Measurements from ENCODE around the gene KLHDC7B. TPM values are rescaled to one million over a fixed set of nuclear protein-coding genes. Genes with fewer than 3 reads are reported as not detected.

The KLHDC7B gene
- total RNA-seq, 2 experiments from 2014 or later: 0.25 to 0.46 TPM

GRCh38 chr22:50587407-50587806 is 41.7 kb downstream of the KLHDC7B start:
- intact Hi-C loops (cut with micrococcal nuclease; ENCODE audit: unreplicated experiment): no loop called here
- H3K9me3 ChIP-seq (ENCODE audit: low read length): no peaks in the 10 kb centered on the region
- H3K27ac ChIP-seq (ENCODE audit: low read depth, low read length, poor library complexity, severe bottlenecking): no peak overlapping the region
- ChIA-PET POLR2A (interaction anchor here (0.6 kb wide), 1 partner anchor 26 kb away, joined by 4 read pairs; no protein-coding TSS in a partner anchor), CTCF (ENCODE audit: unreplicated experiment) (no interaction called here)
- H3K4me2 ChIP-seq (ENCODE audit: low read length): no peak overlapping the region
- no peak overlapping the region for H3K4me3 ChIP-seq (ENCODE audit: low read depth, low read length, poor library complexity, severe bottlenecking)
- no TSS peak for BruUV-seq (replicated peaks)
- no peaks in the 10 kb centered on the region for H3K36me3 ChIP-seq (ENCODE audit: insufficient read depth, low read length)
- peaks cover 5% of the 10 kb centered on the region for H3K4me1 ChIP-seq (ENCODE audit: insufficient read depth, low read length, poor library complexity, severe bottlenecking)
- peaks cover 8% of the 10 kb centered on the region; the same call in 1 of the 2 replicates for H3K79me2 ChIP-seq (ENCODE audit: insufficient read depth, low read depth, low read length)
- DNase-seq (ENCODE audit: low spot score): no peak
- no peaks in the 10 kb centered on the region for H4K20me1 ChIP-seq (ENCODE audit: insufficient read depth, low read length)
- TF ChIP-seq, protein P1, sequence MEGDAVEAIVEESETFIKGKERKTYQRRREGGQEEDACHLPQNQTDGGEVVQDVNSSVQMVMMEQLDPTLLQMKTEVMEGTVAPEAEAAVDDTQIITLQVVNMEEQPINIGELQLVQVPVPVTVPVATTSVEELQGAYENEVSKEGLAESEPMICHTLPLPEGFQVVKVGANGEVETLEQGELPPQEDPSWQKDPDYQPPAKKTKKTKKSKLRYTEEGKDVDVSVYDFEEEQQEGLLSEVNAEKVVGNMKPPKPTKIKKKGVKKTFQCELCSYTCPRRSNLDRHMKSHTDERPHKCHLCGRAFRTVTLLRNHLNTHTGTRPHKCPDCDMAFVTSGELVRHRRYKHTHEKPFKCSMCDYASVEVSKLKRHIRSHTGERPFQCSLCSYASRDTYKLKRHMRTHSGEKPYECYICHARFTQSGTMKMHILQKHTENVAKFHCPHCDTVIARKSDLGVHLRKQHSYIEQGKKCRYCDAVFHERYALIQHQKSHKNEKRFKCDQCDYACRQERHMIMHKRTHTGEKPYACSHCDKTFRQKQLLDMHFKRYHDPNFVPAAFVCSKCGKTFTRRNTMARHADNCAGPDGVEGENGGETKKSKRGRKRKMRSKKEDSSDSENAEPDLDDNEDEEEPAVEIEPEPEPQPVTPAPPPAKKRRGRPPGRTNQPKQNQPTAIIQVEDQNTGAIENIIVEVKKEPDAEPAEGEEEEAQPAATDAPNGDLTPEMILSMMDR (conservative IDR thresholded peaks at IDR 0.05; ENCODE audit: low read length): no peak
- TF ChIP-seq EZH2phosphoT487 (IDR thresholded peaks at IDR 0.05; ENCODE audit: borderline replicate concordance, low read depth, low read length): no peak
- no peaks in the 10 kb centered on the region for H3K9me2 ChIP-seq (ENCODE audit: insufficient read depth, low read length)
- no peak overlapping the region for H2AFZ ChIP-seq (ENCODE audit: low read length)

DNA sequence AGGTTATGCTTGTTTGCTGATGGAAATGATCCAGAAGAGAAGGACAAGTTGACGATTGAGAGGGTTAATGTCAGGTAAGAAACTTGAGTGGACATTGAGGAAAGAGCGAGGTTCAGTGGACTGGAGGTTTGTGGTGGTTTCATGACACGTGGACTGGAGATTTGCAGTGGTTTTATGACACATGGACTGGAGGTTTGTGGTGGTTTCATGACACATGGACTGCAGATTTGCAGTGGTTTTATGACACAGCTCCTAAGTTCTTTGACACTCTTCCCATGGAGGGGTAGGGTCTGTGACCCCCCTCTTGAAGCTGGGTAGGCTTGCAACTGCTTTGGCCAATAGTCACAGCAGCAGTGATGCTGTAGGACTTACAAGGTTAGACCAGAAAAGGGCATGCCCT is 49.5 kb downstream of the KLHDC7B start:
- Histone ChIP-seq H3K4me3 (ENCODE audit: low read depth, low read length, poor library complexity, severe bottlenecking) (no peak overlapping the region), H3K4me2 (ENCODE audit: low read length) (no peak overlapping the region), H2AFZ (ENCODE audit: low read length) (no peak overlapping the region), H3K9me2 (ENCODE audit: insufficient read depth, low read length) (no peaks in the 10 kb centered on the region), H3K27ac (ENCODE audit: low read depth, low read length, poor library complexity, severe bottlenecking) (no peak overlapping the region), H4K20me1 (ENCODE audit: insufficient read depth, low read length) (no peaks in the 10 kb centered on the region), H3K9me3 (ENCODE audit: low read length) (no peaks in the 10 kb centered on the region), H3K4me1 (ENCODE audit: insufficient read depth, low read length, poor library complexity, severe bottlenecking) (no peaks in the 10 kb centered on the region), H3K79me2 (ENCODE audit: insufficient read depth, low read depth, low read length) (no peaks in the 10 kb centered on the region), H3K36me3 (ENCODE audit: insufficient read depth, low read length) (no peaks in the 10 kb centered on the region)
- BruUV-seq (replicated peaks): no TSS peak
- ChIA-PET CTCF (ENCODE audit: unreplicated experiment) (no interaction called here), POLR2A (no interaction called here)
- intact Hi-C loops (cut with micrococcal nuclease; ENCODE audit: unreplicated experiment): no loop called here
- no peak for DNase-seq (ENCODE audit: low spot score)
- TF ChIP-seq, protein P1 (conservative IDR thresholded peaks at IDR 0.05; ENCODE audit: low read length): no peak
- no peak for TF ChIP-seq EZH2phosphoT487 (IDR thresholded peaks at IDR 0.05; ENCODE audit: borderline replicate concordance, low read depth, low read length)

- no peak for DNase-seq (ENCODE audit: low spot score)
- TF ChIP-seq, protein P1 (conservative IDR thresholded peaks at IDR 0.05; ENCODE audit: low read length): no peak
- no peak for TF ChIP-seq EZH2phosphoT487 (IDR thresholded peaks at IDR 0.05; ENCODE audit: borderline replicate concordance, low read depth, low read length)
- Histone ChIP-seq H3K4me3 (ENCODE audit: low read depth, low read length, poor library complexity, severe bottlenecking) (no peak overlapping the region), H3K9me2 (ENCODE audit: insufficient read depth, low read length) (no peaks in the 10 kb centered on the region), H4K20me1 (ENCODE audit: insufficient read depth, low read length) (no peaks in the 10 kb centered on the region), H3K4me1 (ENCODE audit: insufficient read depth, low read length, poor library complexity, severe bottlenecking) (no peaks in the 10 kb centered on the region), H3K79me2 (ENCODE audit: insufficient read depth, low read depth, low read length) (no peaks in the 10 kb centered on the region), H2AFZ (ENCODE audit: low read length) (no peak overlapping the region), H3K4me2 (ENCODE audit: low read length) (no peak overlapping the region), H3K27ac (ENCODE audit: low read depth, low read length, poor library complexity, severe bottlenecking) (no peak overlapping the region), H3K9me3 (ENCODE audit: low read length) (no peaks in the 10 kb centered on the region), H3K36me3 (ENCODE audit: insufficient read depth, low read length) (no peaks in the 10 kb centered on the region)
- intact Hi-C loops (cut with micrococcal nuclease; ENCODE audit: unreplicated experiment): no loop called here
- ChIA-PET POLR2A (no interaction called here), CTCF (ENCODE audit: unreplicated experiment) (no interaction called here)
- BruUV-seq (replicated peaks): no TSS peak
These were observed 51.4 kb downstream of the KLHDC7B start for GRCh38 chr22:50597097-50597496.
